Measurements from ENCODE around the gene KCNQ4. TPM values are rescaled to one million over a fixed set of nuclear protein-coding genes. Genes with fewer than 3 reads are reported as not detected.

The KCNQ4 gene
- total and polyA plus RNA-seq, 2 of the 8 experiments (the other 6 are each of a cell fraction or from before 2014, with no cell fraction given) = 2.2 to 3.9 TPM

DNA sequence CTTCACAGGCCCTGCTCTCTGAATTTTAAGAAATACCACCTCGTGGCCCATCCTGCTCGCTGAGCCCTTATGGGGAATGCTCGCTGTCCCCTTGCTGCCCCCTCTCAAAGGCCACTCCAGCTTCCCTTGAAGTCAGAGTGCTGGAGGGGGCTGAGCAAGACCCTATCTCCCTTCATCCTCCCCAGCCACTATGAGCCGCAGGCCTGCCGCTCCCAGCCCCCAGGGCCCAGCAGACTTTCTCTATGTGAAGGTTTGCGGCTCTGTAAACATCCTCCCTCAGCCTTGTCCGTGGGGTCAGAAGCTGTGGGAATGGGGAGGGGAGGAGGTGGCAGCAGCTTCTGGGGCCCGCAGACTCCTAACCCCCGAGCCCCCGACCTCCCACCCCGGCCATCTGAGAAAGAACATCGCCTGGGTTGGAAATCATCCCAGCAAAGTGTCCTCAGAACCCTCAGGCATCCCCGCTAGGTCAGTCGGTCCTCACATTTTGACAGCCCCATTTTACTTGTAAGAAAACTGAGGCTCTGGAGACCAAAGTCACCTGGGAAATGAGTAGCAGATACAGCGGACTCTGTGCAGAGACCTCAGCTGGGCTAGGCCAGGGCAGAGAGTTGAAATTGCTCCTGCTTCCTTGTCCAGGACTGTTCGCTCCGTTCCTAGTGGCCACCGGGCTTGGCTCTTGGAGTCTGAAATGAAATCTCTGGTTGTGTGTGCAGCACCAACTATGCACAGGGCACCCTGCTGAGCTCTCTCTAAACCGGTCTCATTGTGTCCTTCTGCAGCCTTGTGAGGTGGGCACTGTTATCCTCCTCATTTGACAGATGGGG, 4.4 kb downstream of the KCNQ4 start:
- no peak overlapping the region for H2BK12ac ChIP-seq (ENCODE audit: low read depth, low read length)
- no peak overlapping the region for H4K91ac ChIP-seq (replicated peaks; ENCODE audit: insufficient read length, low read length)
- no peak overlapping the region for H3K14ac ChIP-seq (ENCODE audit: insufficient read length)
- H3K56ac ChIP-seq (replicated peaks; ENCODE audit: insufficient read length, low read depth, low read length) = no peak overlapping the region
- H3K27ac ChIP-seq (ENCODE audit: low read depth, low read length) = no peak overlapping the region
- ChIA-PET CTCF (ENCODE audit: partially characterized antibody) (interaction anchor here (0.7 to 24.5 kb wide), 9 partner anchors 10 to 62 kb away, joined by 3 to 325 read pairs (median 3); no protein-coding TSS in a partner anchor), POLR2A (ENCODE audit: partially characterized antibody) (interaction anchor here (0.6 to 1.0 kb wide), 4 partner anchors 13 to 1628 kb away, joined by 3 to 4 read pairs (median 3); no protein-coding TSS in a partner anchor)
- H3K23ac ChIP-seq (ENCODE audit: insufficient read length) = no peak overlapping the region
- H3K79me1 ChIP-seq (ENCODE audit: low read depth, low read length) = no peaks in the 10 kb centered on the region
- H3K18ac ChIP-seq (ENCODE audit: extremely low read depth, low read length) = no peak overlapping the region
- no peaks in the 10 kb centered on the region for H3K79me2 ChIP-seq (ENCODE audit: control insufficient read depth in 1 of 2, insufficient read depth in 2 of 2, low read length in 2 of 2)
- no peak overlapping the region for H2BK15ac ChIP-seq (ENCODE audit: low read length)
- no peak overlapping the region for H2BK20ac ChIP-seq (ENCODE audit: low read length)
- no peak overlapping the region for H3K4me2 ChIP-seq (ENCODE audit: insufficient read depth in 1 of 2, low read depth in 2 of 2, low read length in 2 of 2)
- H3K36me3 ChIP-seq (ENCODE audit: control insufficient read depth in 2 of 4, insufficient read depth in 4 of 4, low read length in 3 of 4) = no peaks in the 10 kb centered on the region
- no peak overlapping the region for H2AFZ ChIP-seq (ENCODE audit: low read length)
- no peak overlapping the region for H3K4me3 ChIP-seq (ENCODE audit: extremely low read depth in 1 of 4, insufficient read depth in 2 of 4, low read depth in 3 of 4, low read length in 4 of 4)
- H3K23me2 ChIP-seq (ENCODE audit: low read depth, low read length) = peaks cover 14% of the 10 kb centered on the region; the same call in 1 of the 2 replicates
- H4K20me1 ChIP-seq (replicated peaks in 1 of 2; ENCODE audit: control insufficient read depth in 1 of 2, insufficient read depth in 2 of 2, low read length in 2 of 2) = peaks cover 2 to 7% of the 10 kb centered on the region in 2 experiments
- TF ChIP-seq SIX5 (IDR thresholded peaks at IDR 0.05; ENCODE audit: low read depth, low read length) (no peak), BRCA1 (IDR thresholded peaks at IDR 0.05; ENCODE audit: low read depth, low read length) (no peak), HDAC6 (IDR thresholded peaks at IDR 0.05; ENCODE audit: low read depth, low read length) (no peak), HDAC2 (IDR thresholded peaks at IDR 0.05; ENCODE audit: borderline replicate concordance in 1 of 2, low read depth in 2 of 2, low read length in 2 of 2) (no peak), ZNF274 (IDR thresholded peaks at IDR 0.05; ENCODE audit: borderline replicate concordance, extremely low read depth, low read length) (no peak)
- TF ChIP-seq, protein P1, sequence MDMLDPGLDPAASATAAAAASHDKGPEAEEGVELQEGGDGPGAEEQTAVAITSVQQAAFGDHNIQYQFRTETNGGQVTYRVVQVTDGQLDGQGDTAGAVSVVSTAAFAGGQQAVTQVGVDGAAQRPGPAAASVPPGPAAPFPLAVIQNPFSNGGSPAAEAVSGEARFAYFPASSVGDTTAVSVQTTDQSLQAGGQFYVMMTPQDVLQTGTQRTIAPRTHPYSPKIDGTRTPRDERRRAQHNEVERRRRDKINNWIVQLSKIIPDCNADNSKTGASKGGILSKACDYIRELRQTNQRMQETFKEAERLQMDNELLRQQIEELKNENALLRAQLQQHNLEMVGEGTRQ (IDR thresholded peaks at IDR 0.05; ENCODE audit: low read length) = no peak
- H4K5ac ChIP-seq (ENCODE audit: insufficient read length, low read depth, low read length) = no peak overlapping the region
- 83% methylated on average over 14 of the region's 19 CpGs; no CpG with 5 or more reads in 1 of the 2 experiments for WGBS, 2 experiments (ENCODE audit: extremely low coverage in 1 of 2, insufficient coverage in 1 of 2, insufficient read length in 1 of 2, insufficient replicate concordance in 2 of 2, low coverage in 1 of 2, low lambda C conversion rate in 2 of 2, missing lambda C conversion rate in 1 of 2)
- FAIRE-seq (no peak), DNase-seq (ENCODE audit: low read depth in 1 of 2, low spot score in 2 of 2) (no peak)
- peaks cover 0 to 12% (median 10%) of the 10 kb centered on the region in 4 experiments; a peak in 6 of 7 replicates for H3K4me1 ChIP-seq (replicated peaks in 1 of 4; ENCODE audit: control insufficient read depth in 3 of 4, insufficient read depth in 4 of 4, low read length in 3 of 4)
- H2AK5ac ChIP-seq (ENCODE audit: low read depth, low read length) = no peak overlapping the region
- H3K9me3 ChIP-seq (ENCODE audit: insufficient read depth in 2 of 2, low read depth in 1 of 2, low read length in 1 of 2) = no peaks in the 10 kb centered on the region
- H4K8ac ChIP-seq (ENCODE audit: extremely low read depth, insufficient read depth, low read length) = no peak overlapping the region; the same call in 1 of the 2 replicates
- no peak overlapping the region for H2BK120ac ChIP-seq (replicated peaks; ENCODE audit: low read depth, low read length)
- no peak overlapping the region for H3K9ac ChIP-seq (replicated peaks in 1 of 4; ENCODE audit: extremely low read depth in 1 of 4, low read depth in 3 of 4, low read length in 3 of 4)
- no peak overlapping the region for H2BK5ac ChIP-seq (ENCODE audit: low read depth, low read length)
- H3K4ac ChIP-seq (replicated peaks; ENCODE audit: insufficient read length, low read depth, low read length) = no peak overlapping the region
- peaks cover 0 to 13% (median 9%) of the 10 kb centered on the region in 4 experiments; a peak in 5 of 7 replicates for H3K27me3 ChIP-seq (replicated peaks in 1 of 4; ENCODE audit: control insufficient read depth in 3 of 4, extremely low read depth in 1 of 4, insufficient read depth in 3 of 4, low read length in 3 of 4)
